Upper lobe of left lung (tissue), 6 donors: ENCODE results near the gene KMT2E. TPM values are rescaled to one million over a fixed set of nuclear protein-coding genes. Genes with fewer than 3 reads are reported as not detected.
A peak's percentile ranks its signal among the peaks of the same experiment; 100 is the strongest.

Source experiments
- ATAC-seq, 2 donors: fragments of 200-7000 bp; cut with Tn5 transposase; one replicate each; pipeline ENCODE4 v1.9.1; 2022; ENCODE audit warnings: mild to moderate bottlenecking in 2 of 2, moderate library complexity in 2 of 2; ENCODE audit not compliant: low FRiP score in 2 of 2
- DNase-seq, 2 donors: peaks; one replicate each; pipeline ENCODE4 v3.0.0-alpha.2; 2019 to 2020
- H3K27ac ChIP-seq, 4 donors: fragments of 200-600 bp; sonication (generic); one replicate each; pipeline ENCODE4 v1.5.1; 2016 to 2019
- H3K27me3 ChIP-seq, 4 donors: fragments of 200-600 bp; sonication (generic); one replicate each; pipeline ENCODE4 v1.5.1; 2017 to 2019
- H3K36me3 ChIP-seq, 4 donors: fragments of 200-600 bp; sonication (generic); one replicate each; pipeline ENCODE4 v1.5.1; 2016 to 2019
- H3K4me1 ChIP-seq, 4 donors: fragments of 200-600 bp; sonication (generic); one replicate each; pipeline ENCODE4 v1.5.1; 2018 to 2019
- H3K4me3 ChIP-seq, 4 donors: fragments of 200-600 bp; sonication (generic); one replicate each; pipeline ENCODE4 v1.5.1; 2017 to 2019; ENCODE audit warnings: mild to moderate bottlenecking in 2 of 4, moderate library complexity in 1 of 4
- H3K9me3 ChIP-seq, 4 donors: fragments of 200-600 bp; sonication (generic); one replicate each; pipeline ENCODE4 v1.5.1; 2018 to 2019
- CTCF ChIP-seq, 6 experiments: fragments of 450-650 bp in 4 of 6; fragments of 200-600 bp in 2 of 6; sonication (generic) in 2 of 6; IDR thresholded peaks; one replicate each; pipeline ENCODE4 v1.5.1; 2016 to 2019; ENCODE audit warnings: antibody characterized with exemption in 6 of 6
- EP300 ChIP-seq, 4 donors: sonication (generic); formaldehyde crosslinking; IDR thresholded peaks; one replicate each; pipeline ENCODE4 v1.5.1; 2017; ENCODE audit warnings: antibody characterized with exemption in 4 of 4, control low read depth in 2 of 4
- POLR2A ChIP-seq, 4 donors: fragments of 450-650 bp; IDR thresholded peaks; one replicate each; pipeline ENCODE4 v1.5.1; 2016 to 2017; ENCODE audit warnings: antibody characterized with exemption in 4 of 4, mild to moderate bottlenecking in 2 of 4
- POLR2AphosphoS5 ChIP-seq, 2 donors: sonication (generic); formaldehyde crosslinking; IDR thresholded peaks; one replicate each; pipeline ENCODE4 v1.5.1; 2017; ENCODE audit warnings: antibody characterized with exemption in 2 of 2
- WGBS, 2 donors: methylation state at CpG; one replicate each; pipeline ENCODE4 v1.1.5; 2017 to 2018; 5-methylcytosine and 5-hydroxymethylcytosine counted together
- total RNA-seq, 6 donors: library from RNA; depleted of rRNA in 4 of 6; stranded (reverse); fragments of >200 nt in 4 of 6; gene quantifications; one replicate each; pipeline versions ENCODE4 v1.1.0 to v1.2.1, GENCODE V29; 2016 to 2021
- donor health status: DM: no; HTN: no; CAD: no; lungs with moderate emphysema.
- donor health status: DM: no; HTN: yes; CAD: no; lungs with severe emphysema.

The KMT2E gene
- total RNA-seq, 6 donors from 2014 or later: 77.3 to 182 (median 105) TPM

GRCh38 chr7:105096306-105096705 is 82.3 kb downstream of the KMT2E start:
- ATAC-seq (no peak), DNase-seq (no peak)
- no peak overlapping the region for H3K4me3 ChIP-seq
- H3K27me3 ChIP-seq: no peaks in the 10 kb centered on the region
- TF ChIP-seq CTCF (IDR thresholded peaks at IDR 0.05): no peak
- no peak for TF ChIP-seq POLR2A (IDR thresholded peaks at IDR 0.05)
- no peak for TF ChIP-seq POLR2AphosphoS5 (IDR thresholded peaks at IDR 0.05)
- no peak for TF ChIP-seq EP300 (IDR thresholded peaks at IDR 0.05)
- H3K36me3 ChIP-seq: peaks cover 5 to 63% (median 19%) of the 10 kb centered on the region in 4 donors
- 93 to 96% methylated on average over 3 of the region's 3 CpGs for WGBS, 2 donors
- H3K27ac ChIP-seq: no peak overlapping the region
- H3K4me1 ChIP-seq: no peaks in the 10 kb centered on the region
- H3K9me3 ChIP-seq: no peaks in the 10 kb centered on the region

- Histone ChIP-seq H3K9me3 (no peaks in the 10 kb centered on the region), H3K4me3 (no peak overlapping the region), H3K27ac (peak overlapping the region in 1 of 4 donors; percentile 15), H3K36me3 (peaks cover 5 to 63% (median 15%) of the 10 kb centered on the region in 4 donors), H3K27me3 (no peaks in the 10 kb centered on the region), H3K4me1 (no peaks in the 10 kb centered on the region)
- DNase-seq (no peak), ATAC-seq (no peak)
- TF ChIP-seq EP300 (IDR thresholded peaks at IDR 0.05): no peak
- TF ChIP-seq POLR2A (IDR thresholded peaks at IDR 0.05): no peak
- no peak for TF ChIP-seq POLR2AphosphoS5 (IDR thresholded peaks at IDR 0.05)
- no peak for TF ChIP-seq CTCF (IDR thresholded peaks at IDR 0.05)
- WGBS, 2 donors: 71 to 74% methylated on average over 7 of the region's 7 CpGs
These were observed 83.6 kb downstream of the KMT2E start for GRCh38 chr7:105097619-105098018.

- Histone ChIP-seq H3K36me3 (peaks cover 6 to 67% (median 14%) of the 10 kb centered on the region in 4 donors), H3K9me3 (no peaks in the 10 kb centered on the region), H3K27me3 (no peaks in the 10 kb centered on the region), H3K4me3 (no peak overlapping the region), H3K4me1 (no peaks in the 10 kb centered on the region), H3K27ac (no peak overlapping the region)
- no peak for ATAC-seq
- 80 to 83% methylated on average over 2 of the region's 2 CpGs for WGBS, 2 donors
- no peak for DNase-seq
- TF ChIP-seq EP300 (IDR thresholded peaks at IDR 0.05) (no peak), POLR2A (IDR thresholded peaks at IDR 0.05) (no peak), POLR2AphosphoS5 (IDR thresholded peaks at IDR 0.05) (no peak), CTCF (IDR thresholded peaks at IDR 0.05) (no peak)
These were observed 85.0 kb downstream of the KMT2E start for GRCh38 chr7:105098863-105099515.

GRCh38 chr7:105101864-105102263 is 87.9 kb downstream of the KMT2E start:
- TF ChIP-seq EP300 (IDR thresholded peaks at IDR 0.05): no peak
- no peak for TF ChIP-seq POLR2A (IDR thresholded peaks at IDR 0.05)
- Histone ChIP-seq H3K27ac (no peak overlapping the region), H3K27me3 (no peaks in the 10 kb centered on the region), H3K4me1 (no peaks in the 10 kb centered on the region), H3K4me3 (no peak overlapping the region), H3K36me3 (peaks cover 26 to 79% (median 37%) of the 10 kb centered on the region in 4 donors), H3K9me3 (no peaks in the 10 kb centered on the region)
- 80 to 92% methylated on average over 4 of the region's 4 CpGs for WGBS, 2 donors
- ATAC-seq (no peak), DNase-seq (no peak)

GRCh38 chr7:105102557-105103352 is 88.8 kb downstream of the KMT2E start:
- Histone ChIP-seq H3K4me3 (no peak overlapping the region), H3K27ac (no peak overlapping the region), H3K9me3 (no peaks in the 10 kb centered on the region), H3K27me3 (no peaks in the 10 kb centered on the region), H3K4me1 (no peaks in the 10 kb centered on the region), H3K36me3 (peaks cover 26 to 85% (median 44%) of the 10 kb centered on the region in 4 donors)
- ATAC-seq: no peak
- TF ChIP-seq EP300 (IDR thresholded peaks at IDR 0.05) (no peak), POLR2AphosphoS5 (IDR thresholded peaks at IDR 0.05) (no peak), CTCF (IDR thresholded peaks at IDR 0.05) (no peak), POLR2A (IDR thresholded peaks at IDR 0.05) (no peak)
- 82 to 92% methylated on average over 4 of the region's 4 CpGs for WGBS, 2 donors
- DNase-seq: no peak
